Naive thymus-derived CD4-positive, alpha-beta T cell (primary cell): ENCODE measurements around the gene PRKN. TPM values are rescaled to one million over a fixed set of nuclear protein-coding genes. Genes with fewer than 3 reads are reported as not detected.

Source experiments
- ATAC-seq: fragments of 150-1000 bp; cut with Tn5 transposase; 2 replicates; pipeline ENCODE4 v1.10.0; 2021; ENCODE audit warnings: mild to moderate bottlenecking, moderate library complexity
- CTCF ChIA-PET: fragments of 350-600 bp; sonication (Branson Sonifier 250); formaldehyde crosslinking; loops from one replicate; lab custom pipeline; 2021; ENCODE audit warnings: antibody characterized with exemption; lab: Charles Lee
- POLR2A ChIA-PET: fragments of 350-600 bp; sonication (Branson Sonifier 250); formaldehyde crosslinking; loops from one replicate; lab custom pipeline; 2021; ENCODE audit warnings: antibody characterized with exemption, inconsistent platforms; lab: Charles Lee
- DNase-seq, 9 donors: peaks; one replicate each; pipeline versions ENCODE4 v3.0.0 to v3.0.0-alpha.2; 2020 to 2022; ENCODE audit warnings: mixed read lengths in 1 of 9
- H3K27ac ChIP-seq: one replicate; pipeline ENCODE4 v1.7.0; 2013; ENCODE audit warnings: mild to moderate bottlenecking, low read depth, low read length, moderate library complexity
- H3K27me3 ChIP-seq, 2 donors: one replicate each; pipeline ENCODE4 v1.7.0; 2013; ENCODE audit warnings: low read length in 2 of 2, mild to moderate bottlenecking in 2 of 2, moderate library complexity in 2 of 2; ENCODE audit not compliant: control insufficient read depth in 2 of 2, insufficient read depth in 2 of 2
- H3K36me3 ChIP-seq, 3 experiments: 1 replicate in 2 of 3; 2 replicates in 1 of 3; pipeline ENCODE4 v1.7.0; 2013; ENCODE audit warnings: low read length in 3 of 3, mild to moderate bottlenecking in 3 of 3, moderate library complexity in 1 of 3; ENCODE audit not compliant: insufficient read depth in 3 of 3, control insufficient read depth in 2 of 3
- H3K4me1 ChIP-seq, 2 donors: one replicate each; pipeline ENCODE4 v1.7.0; 2013; ENCODE audit warnings: low read length in 2 of 2, mild to moderate bottlenecking in 2 of 2, moderate library complexity in 1 of 2; ENCODE audit not compliant: control insufficient read depth in 2 of 2, insufficient read depth in 2 of 2
- H3K4me3 ChIP-seq: 2 replicates; pipeline ENCODE4 v1.7.0; 2013; ENCODE audit warnings: mild to moderate bottlenecking, low read length
- H3K9me3 ChIP-seq, 3 experiments: 1 replicate in 2 of 3; 2 replicates in 1 of 3; pipeline ENCODE4 v1.7.0; 2013; ENCODE audit warnings: low read length in 3 of 3; ENCODE audit not compliant: control insufficient read depth in 2 of 3
- H3K27ac Mint-ChIP-seq, 9 donors: one replicate each; pipeline ENCODE4 v1.8.0; 2020 to 2022; ENCODE audit warnings: mixed read lengths in 9 of 9, mild to moderate bottlenecking in 8 of 9, moderate library complexity in 5 of 9, inconsistent platforms in 2 of 9
- H3K27me3 Mint-ChIP-seq, 5 donors: one replicate each; pipeline ENCODE4 v1.8.0; 2021 to 2022; ENCODE audit warnings: mixed read lengths in 5 of 5, mild to moderate bottlenecking in 1 of 5
- H3K36me3 Mint-ChIP-seq, 5 donors: one replicate each; pipeline ENCODE4 v1.8.0; 2020 to 2022; ENCODE audit warnings: mixed read lengths in 5 of 5, mild to moderate bottlenecking in 3 of 5, inconsistent platforms in 1 of 5
- H3K4me1 Mint-ChIP-seq, 7 donors: one replicate each; pipeline ENCODE4 v1.8.0; 2020 to 2022; ENCODE audit warnings: mixed read lengths in 7 of 7, mild to moderate bottlenecking in 3 of 7, inconsistent platforms in 1 of 7
- H3K4me3 Mint-ChIP-seq, 10 donors: one replicate each; pipeline ENCODE4 v1.8.0; 2020 to 2022; ENCODE audit warnings: mild to moderate bottlenecking in 10 of 10, mixed read lengths in 10 of 10, moderate library complexity in 6 of 10, inconsistent platforms in 2 of 10
- H3K9me3 Mint-ChIP-seq, 11 donors: one replicate each; pipeline ENCODE4 v1.8.0; 2020 to 2022; ENCODE audit warnings: mixed read lengths in 11 of 11, mild to moderate bottlenecking in 4 of 11, inconsistent platforms in 1 of 11, moderate library complexity in 1 of 11
- intact Hi-C, 2 donors: fragments of 100-400 bp; cut with micrococcal nuclease; formaldehyde crosslinking; loops; one replicate each; pipeline ENCODE4 v1.15.1; 2023
- polyA plus RNA-seq, 2 donors: library from polyadenylated mRNA; unstranded; fragments of 300-500 nt; fragmentation: Illumina TruSeq; gene quantifications; one replicate each; pipeline ENCODE4 v1.2.3, GENCODE V29; 2021
- total RNA-seq, 6 experiments: library from RNA in 5 of 6; stranded (reverse) in 5 of 6; gene quantifications; 1 replicate in 5 of 6; 2 replicates in 1 of 6; pipeline ENCODE4 v1.2.3 and lab custom pipeline; 2021 to 2026

Gene PRKN
- total and polyA plus RNA-seq, 7 experiments from 2014 or later = 0.44 to 10.3 (median 8.1) TPM

DNA sequence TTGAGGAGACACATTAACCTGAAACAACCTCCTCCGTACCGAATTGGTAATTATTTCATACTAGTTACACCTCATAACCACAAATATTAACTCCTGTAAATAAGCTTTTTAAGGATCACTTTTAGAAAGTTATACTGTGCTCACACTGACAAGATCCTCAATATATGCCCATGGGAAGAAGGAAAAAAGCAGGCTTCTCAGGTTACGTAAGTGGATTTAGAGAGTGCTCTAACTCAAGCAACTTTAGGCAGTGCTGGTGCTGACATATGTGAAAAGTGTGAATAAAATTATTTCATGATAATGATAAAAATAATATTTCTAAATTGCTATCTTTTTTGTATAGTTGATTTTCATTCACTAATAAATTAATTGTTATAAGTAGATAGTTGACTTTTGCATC is 76.1 kb downstream of the PRKN start:
- ChIA-PET CTCF (interaction anchor here (0.6 kb wide), 1 partner anchor 25 kb away, joined by 4 read pairs; no protein-coding TSS in a partner anchor), POLR2A (no interaction called here)
- peaks cover 0 to 5% (median 0%) of the 10 kb centered on the region in 5 donors for H3K36me3 Mint-ChIP-seq
- DNase-seq (no peak), ATAC-seq (no peak)
- peaks cover 0 to 3% (median 0%) of the 10 kb centered on the region in 11 donors for H3K9me3 Mint-ChIP-seq
- H3K4me1 Mint-ChIP-seq = peaks cover 0 to 5% (median 0%) of the 10 kb centered on the region in 7 donors
- H3K4me3 ChIP-seq = no peak overlapping the region
- H3K9me3 ChIP-seq = no peaks in the 10 kb centered on the region
- H3K36me3 ChIP-seq = no peaks in the 10 kb centered on the region
- no peak overlapping the region for H3K27ac ChIP-seq
- no peak overlapping the region for H3K4me3 Mint-ChIP-seq
- no peaks in the 10 kb centered on the region for H3K4me1 ChIP-seq
- no peaks in the 10 kb centered on the region for H3K27me3 Mint-ChIP-seq
- intact Hi-C loops = no loop called here
- no peak overlapping the region for H3K27ac Mint-ChIP-seq
- H3K27me3 ChIP-seq = no peaks in the 10 kb centered on the region

DNA sequence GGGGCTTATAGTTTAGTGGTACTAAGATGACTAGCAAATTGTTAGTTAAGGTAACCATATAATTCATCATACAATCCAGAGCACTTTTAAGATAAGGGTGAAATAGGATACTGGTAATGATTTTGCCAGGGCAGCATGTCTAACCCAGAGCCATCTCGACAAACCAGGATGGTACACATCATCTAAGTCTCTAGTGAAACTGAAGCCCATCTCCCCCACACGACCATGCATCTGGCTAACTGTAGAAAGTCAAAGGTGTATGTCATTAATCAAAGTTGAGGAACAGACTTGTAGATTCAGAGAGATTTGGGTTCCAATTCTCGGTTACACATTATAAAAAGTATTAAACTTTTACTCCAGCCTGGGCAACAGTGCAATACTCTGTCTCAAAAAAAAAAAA is 78.3 kb downstream of the PRKN start:
- Histone ChIP-seq H3K4me1 (no peaks in the 10 kb centered on the region), H3K27ac (no peak overlapping the region), H3K4me3 (no peak overlapping the region), H3K9me3 (no peaks in the 10 kb centered on the region), H3K36me3 (no peaks in the 10 kb centered on the region), H3K27me3 (no peaks in the 10 kb centered on the region)
- DNase-seq (no peak), ATAC-seq (no peak)
- Mint-ChIP-seq H3K27ac (no peak overlapping the region), H3K36me3 (peaks cover 0 to 4% (median 0%) of the 10 kb centered on the region in 5 donors), H3K9me3 (no peaks in the 10 kb centered on the region), H3K4me1 (peaks cover 0 to 5% (median 0%) of the 10 kb centered on the region in 7 donors), H3K27me3 (no peaks in the 10 kb centered on the region), H3K4me3 (no peak overlapping the region)
- intact Hi-C loops = no loop called here
- CTCF ChIA-PET = no interaction called here
- POLR2A ChIA-PET = no interaction called here

DNA sequence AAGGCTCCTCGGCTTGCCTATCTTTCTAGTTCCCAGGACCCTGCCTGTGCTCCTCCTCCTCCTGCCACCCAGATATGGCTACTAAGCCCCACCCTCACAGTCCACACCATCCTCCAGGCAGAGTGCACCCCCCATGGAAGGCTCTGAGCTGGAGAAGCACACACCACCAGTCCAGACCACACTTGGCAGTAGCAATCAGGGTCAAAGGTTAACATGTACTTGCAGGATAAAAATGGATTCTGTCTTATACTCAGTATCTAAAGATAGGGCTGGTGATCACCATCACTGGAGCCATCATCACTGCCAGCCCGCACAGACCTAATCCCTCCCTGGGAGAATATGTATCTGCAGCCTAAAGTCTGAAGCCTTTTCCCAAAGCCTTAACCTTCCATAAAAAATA is 83.4 kb downstream of the PRKN start:
- Histone ChIP-seq H3K27ac (no peak overlapping the region), H3K27me3 (no peaks in the 10 kb centered on the region), H3K9me3 (no peaks in the 10 kb centered on the region), H3K36me3 (no peaks in the 10 kb centered on the region), H3K4me3 (no peak overlapping the region), H3K4me1 (no peaks in the 10 kb centered on the region)
- DNase-seq (no peak), ATAC-seq (no peak)
- no peaks in the 10 kb centered on the region for H3K9me3 Mint-ChIP-seq
- CTCF ChIA-PET = no interaction called here
- peaks cover 0 to 9% (median 0%) of the 10 kb centered on the region in 5 donors for H3K36me3 Mint-ChIP-seq
- H3K27ac Mint-ChIP-seq = no peak overlapping the region
- H3K27me3 Mint-ChIP-seq = no peaks in the 10 kb centered on the region
- no peak overlapping the region for H3K4me3 Mint-ChIP-seq
- H3K4me1 Mint-ChIP-seq = no peaks in the 10 kb centered on the region
- intact Hi-C loops = no loop called here
- POLR2A ChIA-PET = no interaction called here

DNA sequence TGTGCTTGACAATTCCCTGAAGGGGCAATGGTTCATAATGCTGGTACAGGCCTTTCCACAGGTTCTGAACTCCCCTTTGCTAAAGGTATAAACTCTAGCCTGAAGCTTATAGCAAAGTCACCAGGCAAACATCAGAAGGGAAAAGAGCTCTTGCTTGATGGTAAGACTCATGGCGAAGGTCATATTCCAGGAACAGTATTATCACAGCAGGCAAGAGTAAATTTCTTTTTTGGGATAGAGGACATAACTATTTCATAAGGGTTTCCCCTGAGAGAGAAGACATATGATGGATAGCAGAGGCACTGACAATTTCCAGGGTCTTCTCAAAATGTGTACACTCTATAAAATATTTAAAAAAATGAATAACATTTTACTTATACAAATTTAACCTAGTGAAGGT is 86.8 kb downstream of the PRKN start:
- no peak overlapping the region for H3K27ac Mint-ChIP-seq
- no peak for DNase-seq
- no peaks in the 10 kb centered on the region for H3K4me1 Mint-ChIP-seq
- no peak for ATAC-seq
- peaks cover 0 to 3% (median 0%) of the 10 kb centered on the region in 11 donors for H3K9me3 Mint-ChIP-seq
- CTCF ChIA-PET = interaction anchor here (0.5 kb wide), 1 partner anchor 36 kb away, joined by 5 read pairs; no protein-coding TSS in a partner anchor
- H3K27me3 Mint-ChIP-seq = no peaks in the 10 kb centered on the region
- POLR2A ChIA-PET = no interaction called here
- no peaks in the 10 kb centered on the region for H3K36me3 ChIP-seq
- no peaks in the 10 kb centered on the region for H3K4me1 ChIP-seq
- no peak overlapping the region for H3K4me3 Mint-ChIP-seq
- no peak overlapping the region for H3K27ac ChIP-seq
- H3K4me3 ChIP-seq = no peak overlapping the region
- intact Hi-C loops = no loop called here
- H3K9me3 ChIP-seq = no peaks in the 10 kb centered on the region
- H3K27me3 ChIP-seq = no peaks in the 10 kb centered on the region
- peaks cover 0 to 9% (median 0%) of the 10 kb centered on the region in 5 donors for H3K36me3 Mint-ChIP-seq

DNA sequence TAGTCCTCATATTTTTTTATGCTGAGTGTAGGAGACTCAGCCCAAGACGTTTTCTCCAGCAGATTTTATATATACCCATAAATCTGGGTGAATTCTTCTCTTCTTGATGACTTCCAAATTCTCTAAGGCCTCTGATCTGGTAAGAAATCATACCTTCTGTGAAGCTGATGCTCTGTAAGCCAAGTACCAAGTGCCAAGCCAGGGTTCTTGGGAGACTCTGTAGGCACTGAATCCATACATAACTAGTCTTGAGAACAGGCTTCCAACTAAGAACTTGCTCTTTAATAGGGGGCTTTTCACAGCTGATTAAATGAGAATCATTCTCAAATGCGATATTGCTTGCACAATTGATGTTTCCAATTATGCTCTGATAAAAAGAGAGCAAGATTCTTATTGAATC is 87.6 kb downstream of the PRKN start:
- ATAC-seq (no peak), DNase-seq (no peak)
- H3K36me3 ChIP-seq = no peaks in the 10 kb centered on the region
- Mint-ChIP-seq H3K4me3 (no peak overlapping the region), H3K36me3 (peaks cover 0 to 9% (median 0%) of the 10 kb centered on the region in 5 donors), H3K4me1 (no peaks in the 10 kb centered on the region), H3K9me3 (peaks cover 0 to 3% (median 0%) of the 10 kb centered on the region in 11 donors), H3K27me3 (no peaks in the 10 kb centered on the region), H3K27ac (no peak overlapping the region)
- no peaks in the 10 kb centered on the region for H3K9me3 ChIP-seq
- intact Hi-C loops = no loop called here
- H3K4me3 ChIP-seq = no peak overlapping the region
- H3K4me1 ChIP-seq = no peaks in the 10 kb centered on the region
- POLR2A ChIA-PET = no interaction called here
- H3K27ac ChIP-seq = no peak overlapping the region
- no peaks in the 10 kb centered on the region for H3K27me3 ChIP-seq
- CTCF ChIA-PET = no interaction called here

DNA sequence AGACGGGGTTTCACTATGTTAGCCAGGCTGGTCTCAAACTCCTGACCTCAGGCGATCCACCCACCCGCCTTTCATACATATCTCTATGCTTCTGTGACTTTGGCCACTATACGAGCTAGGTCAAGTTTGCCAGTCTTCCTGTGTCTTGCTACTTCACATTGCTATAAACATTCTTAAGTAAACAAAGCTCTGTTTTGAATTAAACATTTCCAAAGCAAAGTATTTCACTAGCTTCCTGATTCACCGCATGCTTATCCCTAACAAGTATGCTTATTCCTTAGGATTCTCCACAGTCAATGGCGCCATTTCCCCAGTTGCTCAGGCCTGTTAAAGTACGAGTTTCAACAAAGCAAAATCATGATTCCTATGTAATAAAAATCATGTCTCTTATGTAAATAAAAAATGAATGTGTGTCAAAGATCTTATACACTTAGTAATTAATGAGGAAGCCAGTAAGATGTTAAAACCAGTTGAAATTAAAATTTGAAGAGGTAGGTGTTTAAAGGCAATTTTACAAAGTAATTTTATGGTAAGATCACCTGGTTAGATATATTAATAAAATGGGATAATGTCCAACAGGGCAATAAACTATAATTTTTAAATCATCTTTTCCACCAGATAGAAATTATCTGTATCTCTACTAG is 88.5 kb downstream of the PRKN start:
- no peaks in the 10 kb centered on the region for H3K9me3 ChIP-seq
- no peaks in the 10 kb centered on the region for H3K4me1 ChIP-seq
- H3K4me1 Mint-ChIP-seq = no peaks in the 10 kb centered on the region
- no peaks in the 10 kb centered on the region for H3K27me3 ChIP-seq
- no peaks in the 10 kb centered on the region for H3K36me3 ChIP-seq
- no peak for DNase-seq
- H3K27me3 Mint-ChIP-seq = no peaks in the 10 kb centered on the region
- CTCF ChIA-PET = no interaction called here
- no peak overlapping the region for H3K4me3 Mint-ChIP-seq
- POLR2A ChIA-PET = no interaction called here
- H3K4me3 ChIP-seq = no peak overlapping the region
- H3K9me3 Mint-ChIP-seq = peaks cover 0 to 3% (median 0%) of the 10 kb centered on the region in 11 donors
- intact Hi-C loops = no loop called here
- peaks cover 0 to 9% (median 4%) of the 10 kb centered on the region in 5 donors for H3K36me3 Mint-ChIP-seq
- no peak overlapping the region for H3K27ac Mint-ChIP-seq
- no peak overlapping the region for H3K27ac ChIP-seq
- no peak for ATAC-seq

DNA sequence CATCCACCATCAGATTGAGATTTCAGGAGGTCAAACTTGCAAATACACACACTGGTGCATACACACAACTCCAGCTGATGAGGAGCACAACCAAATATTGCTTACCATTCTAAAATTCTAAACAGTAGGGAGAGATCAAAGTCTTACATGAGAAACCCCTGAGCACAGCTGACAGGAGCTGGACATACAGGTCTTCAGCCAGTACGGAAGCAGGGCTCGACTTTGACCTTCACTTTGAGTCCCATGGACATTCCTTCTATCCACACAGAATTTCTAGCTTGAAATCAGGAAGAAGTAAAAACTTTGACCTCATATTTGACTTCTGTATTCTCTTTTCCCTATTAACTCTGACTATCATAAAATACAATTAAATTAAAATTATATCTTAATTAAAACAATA is 90.2 kb downstream of the PRKN start:
- ChIA-PET POLR2A (no interaction called here), CTCF (no interaction called here)
- Histone ChIP-seq H3K4me3 (no peak overlapping the region), H3K27ac (no peak overlapping the region), H3K9me3 (no peaks in the 10 kb centered on the region), H3K4me1 (no peaks in the 10 kb centered on the region), H3K27me3 (no peaks in the 10 kb centered on the region), H3K36me3 (no peaks in the 10 kb centered on the region)
- intact Hi-C loops = no loop called here
- Mint-ChIP-seq H3K4me3 (no peak overlapping the region), H3K9me3 (peaks cover 0 to 5% (median 0%) of the 10 kb centered on the region in 11 donors), H3K36me3 (peaks cover 0 to 13% (median 5%) of the 10 kb centered on the region in 5 donors), H3K4me1 (no peaks in the 10 kb centered on the region), H3K27ac (no peak overlapping the region), H3K27me3 (no peaks in the 10 kb centered on the region)
- DNase-seq = no peak
- ATAC-seq = no peak
